Suppressor macrophage treated with lipopolysaccharide for 4 hours (primary cell): Measurements from ENCODE around the gene APOA4.

Experiments
- DNase-seq: peaks from one replicate; pipeline ENCODE4 v3.0.0-alpha.2; 2020

APOA4 gene

DNA sequence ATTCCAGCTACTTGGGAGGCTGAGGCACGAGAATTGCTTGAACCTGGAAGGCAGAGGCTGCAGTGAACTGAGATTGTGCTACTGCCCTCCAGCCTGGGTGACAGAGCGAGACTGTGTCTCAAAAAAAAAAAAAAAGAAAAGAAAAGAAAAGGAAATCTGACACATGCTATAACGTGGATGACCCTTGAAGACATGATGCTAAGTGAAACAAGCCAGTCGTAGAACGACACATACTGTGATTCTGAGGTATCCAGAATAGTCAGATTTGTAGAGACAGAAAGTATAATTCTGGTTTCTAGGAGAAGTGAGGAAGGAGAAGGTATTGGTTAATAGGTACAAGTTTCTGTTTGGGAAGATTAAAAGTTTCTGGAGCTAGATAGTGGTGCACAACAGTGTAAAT is 24.7 kb downstream of the APOA4 start:
- no peak for DNase-seq

DNA sequence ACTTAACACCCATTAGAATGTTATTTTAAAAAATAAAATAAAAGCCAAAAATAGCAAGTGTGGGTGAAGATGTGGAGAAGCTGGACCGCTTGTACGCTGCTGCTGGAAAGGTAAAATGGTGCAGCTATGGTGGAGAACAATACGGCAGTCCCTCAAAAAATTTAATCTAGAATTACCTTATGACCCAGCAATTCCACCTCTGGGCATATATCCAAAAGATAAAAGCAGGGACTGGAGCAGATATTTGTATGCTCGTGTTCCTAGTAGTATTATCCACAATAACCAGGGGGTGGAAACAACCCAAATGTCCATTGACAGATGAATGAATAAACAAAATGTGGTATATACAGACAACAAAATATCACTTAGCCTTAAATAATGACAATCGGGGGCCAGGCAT is 25.3 kb downstream of the APOA4 start:
- no peak for DNase-seq

DNA sequence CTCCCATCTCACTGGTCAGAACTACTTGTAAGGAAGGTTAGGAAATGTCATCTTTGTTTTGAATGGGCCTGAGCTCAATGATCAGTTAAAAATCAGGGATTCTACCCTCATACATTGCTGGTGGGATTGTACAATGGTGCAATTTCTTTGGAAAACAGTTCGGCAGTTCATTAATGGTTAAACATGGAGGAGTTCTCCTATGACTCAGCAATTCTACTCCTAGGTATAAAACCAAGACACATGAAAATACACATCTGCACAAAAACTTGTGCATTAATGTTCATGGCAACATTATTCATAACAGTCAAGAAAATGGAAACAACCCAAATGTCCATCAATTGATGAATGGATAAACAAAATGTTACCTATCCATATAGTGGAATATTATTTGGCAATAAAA is 26.6 kb downstream of the APOA4 start:
- no peak for DNase-seq

DNA sequence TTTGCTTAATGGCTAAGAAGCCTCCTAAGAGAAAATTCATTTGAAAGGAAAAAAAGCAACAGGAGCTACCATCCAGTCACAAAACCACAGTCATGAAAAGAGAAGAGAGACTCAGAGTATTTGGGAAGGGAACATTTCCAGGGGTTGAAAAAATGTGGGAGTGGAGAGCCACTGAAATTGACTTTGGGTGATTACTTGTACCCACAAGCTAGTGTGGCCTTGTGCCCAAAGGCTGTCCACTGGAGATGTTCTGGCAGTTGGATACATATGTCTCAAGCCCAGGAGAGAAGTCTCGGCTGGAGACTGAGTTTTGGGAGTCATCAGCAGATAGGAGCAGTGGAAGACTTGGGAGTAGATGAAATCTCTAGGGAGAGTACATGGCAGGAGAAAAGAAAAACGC is 28.3 kb downstream of the APOA4 start:
- DNase-seq, result no peak

DNA sequence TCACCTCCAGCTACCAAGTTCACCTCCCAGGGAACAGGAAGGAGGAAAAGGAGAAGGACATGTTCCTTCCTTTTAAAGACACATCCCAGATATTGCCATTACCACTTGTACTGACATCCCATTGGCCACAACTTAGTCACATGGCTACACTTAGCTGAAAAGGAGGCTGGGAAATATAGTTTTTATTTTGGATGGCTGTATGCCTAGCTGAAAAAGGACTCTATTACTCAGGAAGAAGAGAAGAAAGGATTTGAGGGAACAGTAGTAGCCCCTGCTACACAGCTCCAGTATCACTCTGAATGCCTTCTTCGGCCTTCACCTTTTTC is 29.4 kb downstream of the APOA4 start:
- DNase-seq, result no peak

DNA sequence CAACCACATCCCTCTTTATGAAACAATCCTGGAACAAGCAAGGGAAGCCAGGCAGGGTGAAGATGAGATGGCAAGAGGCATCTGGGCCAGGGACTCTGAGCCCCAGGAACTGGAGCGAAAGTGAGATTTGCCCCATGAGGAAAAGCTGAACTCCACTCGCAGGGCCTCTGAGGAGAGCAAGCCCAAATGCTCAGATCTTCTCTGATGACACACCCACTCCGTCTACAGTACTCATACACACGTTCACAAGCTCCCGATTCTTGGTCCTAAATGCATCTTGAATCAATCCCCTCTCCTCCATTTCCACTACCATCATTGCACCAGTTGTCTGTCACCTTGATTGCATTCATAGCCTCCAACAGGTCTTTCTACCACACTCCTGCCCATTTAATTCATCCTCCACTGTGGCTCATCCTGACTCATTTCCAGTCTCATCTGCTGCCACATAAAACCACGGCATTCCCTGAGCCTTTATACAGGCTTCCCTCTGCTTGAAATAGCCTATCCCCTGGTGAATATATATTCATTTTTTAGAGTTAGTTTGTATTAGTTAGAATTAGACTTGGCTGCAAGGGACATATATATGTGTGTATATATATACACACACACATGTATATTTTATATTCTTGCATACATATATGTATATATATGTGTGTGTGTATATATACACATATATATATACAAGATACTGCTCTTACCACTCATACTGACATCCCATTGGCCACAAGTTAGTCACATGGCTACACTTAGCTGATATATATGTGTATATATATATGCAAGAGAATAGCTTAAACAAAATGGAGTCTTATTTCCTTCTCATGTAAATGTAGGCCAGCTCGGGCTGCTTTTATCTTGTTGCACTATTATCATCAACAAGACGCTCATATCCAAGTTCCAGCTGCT is 30.0 kb downstream of the APOA4 start:
- no peak for DNase-seq

DNA sequence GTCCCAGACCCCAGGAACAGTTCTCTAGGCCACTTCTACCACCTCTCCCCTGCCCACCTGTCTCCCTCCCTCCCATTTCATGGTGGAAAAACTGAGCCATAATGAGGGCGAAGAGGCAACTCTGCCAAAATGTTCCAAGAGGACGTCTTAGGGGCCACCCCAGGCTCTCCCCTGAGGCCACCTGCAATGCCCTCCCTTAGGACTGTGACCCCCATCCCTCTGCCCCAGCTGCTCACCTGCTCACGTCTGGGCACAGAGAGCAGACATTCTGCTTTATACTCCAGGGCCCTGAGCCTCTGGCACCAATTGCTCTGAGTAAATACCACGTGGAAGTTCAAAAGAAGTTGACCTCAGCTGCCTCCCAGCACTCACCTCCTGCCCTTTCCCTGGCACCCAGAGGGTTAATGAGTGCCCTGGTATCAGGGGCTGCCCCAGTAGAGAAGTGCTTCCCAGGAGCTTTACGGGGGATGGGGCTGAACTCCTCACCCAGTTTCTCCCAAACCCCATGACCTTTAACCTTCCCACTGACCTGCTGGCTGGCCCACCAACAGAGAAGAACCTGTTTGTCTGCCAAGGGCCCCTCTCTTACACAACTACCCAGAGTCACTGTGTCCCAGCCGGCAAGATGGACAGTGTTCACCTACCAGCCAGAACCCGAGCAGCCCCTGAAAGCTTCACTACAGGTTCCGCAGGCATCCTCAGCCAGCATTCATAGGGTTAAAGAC is 30.8 kb downstream of the APOA4 start:
- DNase-seq, result no peak

DNA sequence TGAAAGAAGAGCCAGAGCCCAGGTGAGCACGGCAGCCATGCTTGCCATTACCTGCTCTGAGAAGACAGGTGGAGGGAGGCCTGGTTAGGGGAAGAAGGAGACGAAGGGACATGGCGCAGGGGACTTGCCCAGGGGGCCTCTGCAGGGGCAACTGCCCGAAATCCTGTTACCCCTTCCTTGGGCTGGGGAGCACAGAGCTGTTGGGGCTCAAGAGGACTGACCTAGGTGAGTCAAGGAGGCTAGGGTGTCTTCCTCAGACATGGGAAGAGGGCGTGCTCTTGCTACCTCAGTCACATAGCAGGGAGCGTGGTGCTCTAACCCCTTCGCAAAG is 31.3 kb downstream of the APOA4 start, which contains the start of gene APOA5:
APOA5 (minus strand) TSS at position 67 of the 331 bp plus-strand sequence; CDS start at position 48, 19 bp downstream.
- no peak for DNase-seq

DNA sequence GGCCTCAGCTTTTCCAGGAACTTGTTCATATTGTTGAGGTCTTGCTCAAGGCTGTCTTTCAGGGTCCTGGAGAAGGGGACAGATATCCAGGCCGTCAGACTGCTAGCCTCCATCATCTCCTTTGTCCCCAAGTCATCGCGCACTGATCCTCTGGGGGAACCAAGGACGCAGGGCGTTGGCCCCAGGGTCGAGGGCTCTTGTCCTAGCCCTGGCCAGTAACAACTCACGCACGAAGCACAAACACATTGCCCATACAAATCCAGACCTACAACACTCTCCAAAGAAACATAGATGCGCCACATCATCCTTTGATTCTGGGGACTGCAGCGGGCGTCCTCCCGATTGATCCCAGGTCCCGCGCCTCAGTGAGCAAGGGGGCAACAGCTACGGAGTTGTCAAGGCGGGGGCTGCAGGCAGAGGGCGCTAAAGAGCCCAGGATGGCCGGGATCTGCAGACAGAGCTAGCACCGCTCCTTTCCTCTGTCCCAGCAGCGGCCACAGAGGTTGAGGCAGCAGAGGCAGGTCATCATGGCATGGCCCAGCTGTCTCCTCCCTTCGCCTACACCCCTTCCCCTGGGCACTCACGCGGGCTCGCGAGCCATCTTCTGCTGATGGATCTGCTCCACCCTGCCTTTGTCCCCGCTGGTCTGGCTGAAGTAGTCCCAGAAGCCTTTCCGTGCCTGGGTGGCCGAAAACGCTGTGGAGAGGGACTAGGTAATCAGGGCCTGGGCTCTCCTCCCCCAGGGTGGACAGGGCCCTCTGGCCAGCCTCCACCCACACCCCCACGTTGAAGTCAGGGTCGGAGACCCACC is 31.9 kb downstream of the APOA4 start:
- peak; percentile 79 for DNase-seq

DNA sequence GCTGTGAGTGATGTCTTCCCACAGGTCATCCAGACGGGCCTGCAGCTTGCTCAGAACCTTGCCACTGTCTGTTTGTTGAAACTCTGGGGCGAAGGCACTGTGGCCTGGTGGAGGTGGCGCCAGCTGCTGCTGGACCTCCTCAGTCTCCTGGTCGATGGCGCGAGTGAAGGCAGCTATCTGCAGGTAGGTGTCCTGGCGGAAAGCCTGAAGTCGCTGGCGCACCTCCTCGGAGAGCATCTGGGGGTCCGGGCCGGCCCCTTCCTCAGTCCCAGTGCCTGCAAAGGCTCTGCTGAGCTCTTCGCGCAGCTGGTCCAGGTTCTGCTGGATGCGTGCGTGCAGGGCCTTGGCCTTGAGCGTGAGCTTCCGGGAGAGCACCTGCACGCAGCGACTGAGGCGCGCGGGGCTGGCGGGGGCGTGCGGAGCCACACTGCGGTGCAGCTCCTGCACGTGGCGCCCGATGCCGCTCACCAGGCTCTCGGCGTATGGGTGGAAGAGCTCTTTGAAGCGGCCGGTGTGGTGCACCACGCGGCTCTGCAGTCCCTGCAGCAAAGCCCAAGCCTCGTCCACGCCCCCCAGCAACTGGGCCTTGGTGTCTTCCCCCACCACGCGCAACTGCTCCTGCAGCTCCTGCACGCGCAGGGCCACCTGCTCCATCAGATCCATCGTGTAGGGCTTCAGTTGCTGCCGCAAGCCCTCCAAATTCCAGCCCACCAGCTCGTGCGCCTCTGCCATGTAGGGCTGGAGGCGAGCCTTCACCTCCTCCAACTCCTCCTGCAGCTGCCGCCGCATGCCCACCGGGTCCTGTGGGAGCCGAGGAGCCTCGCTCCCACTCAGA is 32.7 kb downstream of the APOA4 start:
- no peak for DNase-seq

DNA sequence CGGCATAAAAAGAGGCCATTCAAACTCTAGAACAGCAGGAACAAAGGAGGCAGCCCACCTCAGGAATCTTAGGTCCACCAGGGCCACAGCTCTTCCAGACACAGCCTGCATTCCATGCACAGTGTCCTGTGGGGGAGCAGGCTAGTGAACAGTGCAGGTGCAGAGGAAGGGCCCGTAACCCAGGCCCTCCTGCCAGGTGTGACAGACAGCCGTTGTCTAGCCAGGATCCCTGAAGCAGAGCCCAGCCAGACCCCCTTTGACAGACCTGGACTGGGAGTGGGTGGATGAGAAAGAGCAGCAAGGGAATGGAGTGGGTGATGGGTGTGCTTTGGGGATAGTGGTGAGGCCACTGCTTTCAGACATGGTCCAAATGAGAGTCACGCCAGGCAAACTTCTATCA is 34.1 kb downstream of the APOA4 start:
- no peak for DNase-seq

DNA sequence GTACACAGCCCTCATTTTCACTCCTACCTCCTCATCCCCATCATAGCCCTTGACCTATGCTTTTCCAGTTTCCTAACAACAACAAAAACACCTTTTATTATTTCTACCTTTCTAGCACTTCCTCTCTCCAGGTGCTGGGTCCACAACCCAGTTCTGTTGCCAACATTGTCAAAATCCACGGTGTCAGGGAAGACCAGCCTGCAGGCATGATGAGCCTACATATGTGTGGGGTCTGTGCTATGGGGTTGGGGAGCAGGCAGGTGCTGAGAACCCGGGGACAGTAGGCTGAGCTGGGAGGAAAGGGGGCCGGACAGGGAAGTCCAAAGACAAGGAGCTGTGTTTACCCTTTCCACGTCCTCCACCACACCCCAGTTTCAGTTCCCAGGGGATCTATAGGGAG is 34.6 kb downstream of the APOA4 start:
- no peak for DNase-seq

DNA sequence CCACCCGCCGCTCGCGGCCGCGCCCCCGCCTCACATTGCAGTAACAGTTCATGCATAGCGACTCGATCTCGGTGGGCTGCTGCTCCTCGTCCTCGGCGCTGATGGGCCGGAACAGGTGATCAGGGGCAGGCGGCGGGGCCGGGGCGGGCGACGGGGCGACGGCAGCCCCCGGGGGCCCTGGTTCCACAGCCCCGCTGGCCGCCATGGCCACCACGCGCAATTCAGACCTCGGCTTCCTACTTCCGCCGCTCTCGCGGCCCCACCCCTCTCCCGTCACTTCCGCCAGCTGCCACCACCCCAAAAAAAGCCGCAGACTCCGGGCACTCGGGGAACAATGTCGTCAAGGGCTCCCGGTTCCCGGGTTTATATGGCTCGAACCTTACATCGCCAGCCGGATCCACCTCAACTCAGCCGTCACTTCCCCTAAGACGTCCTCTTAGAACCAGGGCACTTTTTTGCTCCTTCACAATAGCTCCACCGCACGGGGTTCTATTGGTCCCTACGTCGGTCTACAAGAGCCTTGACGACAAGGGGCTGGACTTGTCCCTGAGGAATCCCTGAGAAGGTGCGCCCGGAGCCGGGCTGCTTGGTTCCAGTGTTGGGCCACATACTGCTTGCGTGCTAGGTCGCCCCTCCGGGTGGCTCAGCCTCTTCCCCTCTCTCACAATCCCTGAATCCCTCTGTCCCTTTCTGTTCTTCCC is 35.2 kb downstream of the APOA4 start, which contains the start of gene ZPR1:
ZPR1 (minus strand) TSS at position 238 of the 701 bp plus-strand sequence; CDS start at position 205, 33 bp downstream.
- peak; percentile 82 for DNase-seq

DNA sequence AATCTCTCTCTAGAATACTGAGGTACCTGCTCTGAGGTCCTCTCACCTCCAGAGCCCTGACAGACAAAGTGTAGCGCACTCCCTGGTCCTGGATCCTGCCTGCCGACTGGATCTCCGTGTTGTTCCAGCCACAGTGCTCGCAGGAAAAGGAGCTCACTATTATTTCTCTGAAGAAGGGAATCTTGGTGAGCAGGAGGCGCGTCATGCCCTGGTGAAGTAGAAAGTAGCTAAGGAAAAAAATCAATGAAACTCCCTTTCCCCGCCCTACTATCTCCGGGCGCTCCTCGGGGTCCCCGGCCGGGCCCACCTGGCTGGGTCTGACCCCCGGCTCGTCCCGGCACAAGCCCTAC is 35.7 kb downstream of the APOA4 start:
- DNase-seq, result no peak

DNA sequence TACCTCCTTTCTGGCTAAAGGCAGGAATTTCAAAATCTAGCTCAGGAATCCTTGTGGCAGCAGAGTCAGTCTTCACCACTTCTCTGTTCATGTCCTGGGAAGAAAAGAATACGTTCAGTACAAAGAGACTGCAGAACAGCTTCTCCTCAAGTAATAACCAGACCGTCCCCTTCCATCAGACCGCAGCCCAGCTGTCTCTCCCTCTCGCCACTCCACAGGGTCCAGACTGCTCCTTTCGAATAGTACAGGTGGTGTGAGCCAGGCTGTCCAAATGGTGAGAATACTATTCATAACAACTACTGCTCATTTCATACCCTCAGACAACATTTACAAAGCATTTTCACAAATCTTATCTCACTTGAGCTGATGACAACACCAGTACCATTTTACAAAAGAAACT is 36.1 kb downstream of the APOA4 start:
- no peak for DNase-seq

DNA sequence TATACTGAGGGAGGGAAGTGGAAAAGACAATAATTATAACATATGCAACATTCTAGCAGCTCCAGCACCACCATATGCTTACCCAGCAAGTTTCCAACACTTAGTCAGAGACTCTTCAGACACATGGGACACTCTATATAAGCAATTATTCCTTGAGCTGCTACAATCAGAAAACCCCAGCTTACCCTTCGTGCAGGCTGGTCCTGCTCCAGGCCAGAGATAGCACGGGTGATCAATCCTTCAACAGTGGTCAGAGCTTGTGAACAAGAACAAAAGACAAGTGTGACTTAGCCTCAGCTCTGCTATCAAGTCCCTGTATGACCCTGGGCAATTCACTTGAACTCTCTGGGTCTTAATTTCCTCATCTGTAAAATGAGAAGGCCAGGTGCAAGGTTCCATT is 36.8 kb downstream of the APOA4 start:
- DNase-seq, result no peak

DNA sequence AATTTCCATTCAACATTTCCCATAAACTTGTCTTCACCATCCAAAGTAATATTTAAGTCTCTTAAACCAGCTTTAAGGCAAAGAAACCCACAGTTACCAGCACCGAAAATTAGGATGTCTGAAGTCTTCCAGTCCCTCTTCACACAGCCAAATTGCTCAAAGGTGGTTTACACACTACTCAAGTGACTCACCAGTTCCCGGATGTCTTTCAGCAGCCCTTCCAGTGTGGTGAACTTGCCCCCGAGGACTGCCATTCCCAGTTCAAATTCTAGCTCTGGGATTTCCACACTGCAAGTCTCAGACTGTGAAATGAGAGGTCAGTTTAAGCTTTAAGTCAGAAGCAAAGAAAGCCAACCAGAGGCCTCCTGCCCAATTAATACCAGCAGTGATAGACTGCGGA is 40.4 kb downstream of the APOA4 start:
- no peak for DNase-seq

DNA sequence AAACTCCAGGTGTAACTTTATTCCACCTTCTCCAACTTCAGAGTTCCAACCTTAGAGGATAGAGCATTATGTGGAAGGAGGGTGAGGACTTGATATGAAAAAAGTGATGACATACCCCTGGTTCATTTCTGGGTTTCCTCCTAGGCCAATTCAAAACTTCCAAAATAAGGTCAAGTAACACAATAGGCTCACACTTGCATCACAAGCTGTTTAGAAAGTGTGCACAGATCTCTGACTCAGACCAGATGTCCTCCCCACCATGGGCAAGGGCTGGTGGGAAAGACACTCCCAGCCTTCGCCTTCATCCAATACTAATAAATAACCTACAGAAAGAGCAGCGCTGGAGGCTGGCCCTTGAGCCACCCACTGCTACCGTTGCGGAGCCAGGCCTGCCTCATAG is 44.5 kb downstream of the APOA4 start:
- no peak for DNase-seq

DNA sequence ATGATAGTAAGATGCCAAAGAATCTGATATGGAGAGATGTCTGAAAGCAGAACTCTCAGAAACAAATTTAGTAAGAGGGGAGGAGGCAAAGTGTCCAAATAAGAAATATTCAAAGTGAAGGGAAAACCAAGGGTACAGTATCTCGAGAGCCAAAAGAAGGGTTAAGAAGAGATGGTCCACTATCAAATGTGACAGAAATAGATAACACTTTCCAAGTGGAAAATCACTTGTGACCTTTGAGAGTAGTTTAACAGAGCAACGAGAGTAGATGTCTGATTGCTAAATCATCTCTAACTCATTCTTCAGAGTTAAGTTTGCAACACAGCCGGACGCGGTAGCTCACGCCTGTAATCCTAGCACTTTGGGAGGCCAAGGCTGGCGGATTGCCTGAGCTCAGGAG is 46.0 kb downstream of the APOA4 start:
- DNase-seq, result no peak

DNA sequence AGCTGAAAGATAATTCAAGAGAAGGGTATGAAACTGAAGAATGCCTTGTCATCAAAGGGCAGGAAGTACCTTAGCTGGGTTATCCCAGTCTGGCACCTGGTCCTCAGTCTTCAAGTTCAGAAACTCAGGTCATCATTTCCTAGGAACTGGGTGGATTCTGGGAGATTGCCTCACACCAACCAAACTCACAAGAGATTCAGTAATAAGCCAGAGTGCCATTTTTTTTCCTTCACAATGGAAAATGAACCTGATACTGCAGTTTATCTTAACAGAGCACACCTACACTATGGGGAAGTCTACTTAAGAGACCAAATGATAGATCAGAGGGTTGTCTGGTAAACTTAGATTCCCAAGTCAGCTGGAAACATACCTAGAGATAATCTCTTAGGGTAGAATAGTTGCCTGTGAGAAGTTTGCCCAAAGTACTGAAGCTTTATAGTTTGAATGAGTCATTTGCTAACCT is 46.6 kb downstream of the APOA4 start:
- DNase-seq, result no peak

DNA sequence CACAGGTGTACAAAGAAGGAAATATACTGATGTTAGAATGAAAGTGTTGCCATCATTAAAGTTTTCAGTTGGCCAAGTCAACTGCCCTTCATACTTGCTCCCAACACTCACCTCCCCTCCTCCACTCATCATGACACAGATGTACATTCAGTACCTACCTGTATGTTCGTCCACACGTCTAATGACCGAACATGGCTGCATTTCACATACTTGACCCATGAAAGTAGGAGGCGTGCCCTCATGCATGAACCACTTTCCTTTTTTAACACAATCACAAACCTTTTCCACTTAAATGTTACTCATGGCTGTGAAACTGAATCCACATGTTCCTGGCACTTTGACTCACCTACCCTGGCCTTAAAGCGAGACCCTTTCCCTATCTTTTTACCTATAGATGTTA is 47.1 kb downstream of the APOA4 start:
- no peak for DNase-seq

DNA sequence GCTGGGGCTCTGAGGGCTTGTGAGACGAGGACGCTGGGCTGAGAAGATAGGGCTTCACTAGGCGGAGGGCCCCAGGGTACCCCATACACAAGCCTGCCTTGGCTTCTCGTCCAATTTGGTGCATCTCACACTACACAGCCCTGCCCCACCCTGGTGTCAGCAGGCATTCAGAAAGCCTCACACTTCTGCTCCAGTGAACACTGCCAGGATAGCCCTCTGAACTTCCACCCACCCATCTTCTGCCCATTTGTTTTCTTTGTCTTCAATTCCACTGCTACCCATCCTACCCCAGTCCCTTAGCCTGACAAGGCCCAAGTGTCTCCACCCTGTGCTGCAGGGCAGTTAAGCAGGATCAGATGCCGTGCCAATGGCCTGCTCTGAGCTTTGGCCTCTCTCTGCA is 48.4 kb downstream of the APOA4 start:
- no peak for DNase-seq
